CD4-positive, alpha-beta memory T cell (primary cell): ENCODE data around the gene TOMM7. TPM values are rescaled to one million over a fixed set of nuclear protein-coding genes. Genes with fewer than 3 reads are reported as not detected.

Source experiments
- CTCF ChIA-PET: fragments of 350-600 bp; sonication (Branson Sonifier 250); formaldehyde crosslinking; loops from one replicate; lab custom pipeline; 2021; ENCODE audit warnings: inconsistent platforms; ENCODE audit not compliant: partially characterized antibody; lab: Charles Lee
- POLR2A ChIA-PET: fragments of 350-600 bp; sonication (Branson Sonifier 250); formaldehyde crosslinking; loops from one replicate; lab custom pipeline; 2021; ENCODE audit not compliant: partially characterized antibody; lab: Charles Lee
- DNase-seq, 5 donors: peaks; one replicate each; pipeline versions ENCODE4 v3.0.0 to v3.0.0-alpha.2; 2020 to 2022; ENCODE audit warnings: mixed read lengths in 1 of 5
- H3K27ac ChIP-seq: one replicate; pipeline ENCODE4 v1.7.0; 2013; ENCODE audit warnings: low read depth, low read length
- H3K27me3 ChIP-seq: 2 replicates; pipeline ENCODE4 v1.7.0; 2013; ENCODE audit warnings: mild to moderate bottlenecking, low read length, moderate library complexity; ENCODE audit not compliant: insufficient read depth
- H3K36me3 ChIP-seq: 2 replicates; pipeline ENCODE4 v1.7.0; 2013; ENCODE audit warnings: mild to moderate bottlenecking, low read length, moderate library complexity; ENCODE audit not compliant: insufficient read depth
- H3K4me1 ChIP-seq: 2 replicates; pipeline ENCODE4 v1.7.0; 2013; ENCODE audit warnings: mild to moderate bottlenecking, low read length, moderate library complexity; ENCODE audit not compliant: insufficient read depth
- H3K4me3 ChIP-seq, 2 donors: one replicate each; pipeline ENCODE4 v1.7.0; 2013; ENCODE audit warnings: low read length in 2 of 2, mild to moderate bottlenecking in 1 of 2
- H3K9me3 ChIP-seq, 2 donors: one replicate each; pipeline ENCODE4 v1.7.0; 2013; ENCODE audit warnings: low read length in 2 of 2, control low read depth in 1 of 2; ENCODE audit not compliant: control insufficient read depth in 1 of 2
- H3K27ac Mint-ChIP-seq, 7 donors: one replicate each; pipeline ENCODE4 v1.8.0; 2020 to 2021; ENCODE audit warnings: mixed read lengths in 7 of 7, mild to moderate bottlenecking in 6 of 7, inconsistent platforms in 3 of 7, moderate library complexity in 3 of 7
- H3K27me3 Mint-ChIP-seq, 2 donors: one replicate each; pipeline ENCODE4 v1.8.0; 2020 to 2021; ENCODE audit warnings: mixed read lengths in 2 of 2
- H3K36me3 Mint-ChIP-seq, 2 donors: one replicate each; pipeline ENCODE4 v1.8.0; 2020 to 2021; ENCODE audit warnings: mixed read lengths in 2 of 2, inconsistent platforms in 1 of 2, mild to moderate bottlenecking in 1 of 2
- H3K4me1 Mint-ChIP-seq, 4 donors: one replicate each; pipeline ENCODE4 v1.8.0; 2020 to 2021; ENCODE audit warnings: mixed read lengths in 4 of 4, mild to moderate bottlenecking in 1 of 4
- H3K4me3 Mint-ChIP-seq, 8 donors: one replicate each; pipeline ENCODE4 v1.8.0; 2020 to 2021; ENCODE audit warnings: mixed read lengths in 8 of 8, mild to moderate bottlenecking in 7 of 8, moderate library complexity in 6 of 8, inconsistent platforms in 3 of 8
- H3K9me3 Mint-ChIP-seq, 8 donors: one replicate each; pipeline ENCODE4 v1.8.0; 2020 to 2021; ENCODE audit warnings: mixed read lengths in 8 of 8, mild to moderate bottlenecking in 5 of 8, inconsistent platforms in 3 of 8, moderate library complexity in 1 of 8
- intact Hi-C: fragments of 100-400 bp; cut with micrococcal nuclease; formaldehyde crosslinking; loops from one replicate; pipeline ENCODE4 v1.15.1; 2023
- polyA plus RNA-seq, 2 donors: library from polyadenylated mRNA; unstranded; fragments of 300-500 nt; fragmentation: Illumina TruSeq; gene quantifications; one replicate each; pipeline ENCODE4 v1.2.3, GENCODE V29; 2021
- total RNA-seq, 2 experiments: library from RNA; stranded (reverse); gene quantifications; one replicate each; pipeline ENCODE4 v1.2.3, GENCODE V29; 2021

TOMM7 gene
- total and polyA plus RNA-seq, 4 experiments from 2014 or later = 267 to 701 (median 595) TPM

- CTCF ChIA-PET = interaction anchor here (1.3 to 1.7 kb wide), 2 partner anchors 9 to 10 kb away, joined by 3 to 4 read pairs; no protein-coding TSS in a partner anchor
- DNase-seq = no peak
- no peaks in the 10 kb centered on the region for H3K27me3 Mint-ChIP-seq
- H3K9me3 ChIP-seq = no peaks in the 10 kb centered on the region
- H3K4me3 ChIP-seq = no peak overlapping the region
- POLR2A ChIA-PET = no interaction called here
- no peak overlapping the region for H3K4me3 Mint-ChIP-seq
- H3K4me1 Mint-ChIP-seq = peaks cover 0 to 7% (median 2%) of the 10 kb centered on the region in 4 donors
- H3K36me3 Mint-ChIP-seq = peaks cover 2 to 13% of the 10 kb centered on the region in 2 donors
- no peaks in the 10 kb centered on the region for H3K4me1 ChIP-seq
- no peak overlapping the region for H3K27ac ChIP-seq
- H3K36me3 ChIP-seq = no peaks in the 10 kb centered on the region
- H3K27ac Mint-ChIP-seq = no peak overlapping the region
- H3K27me3 ChIP-seq = no peaks in the 10 kb centered on the region
- intact Hi-C loops = no loop called here
- no peaks in the 10 kb centered on the region for H3K9me3 Mint-ChIP-seq
These were observed 42.4 kb upstream of the TOMM7 start for GRCh38 chr7:22864855-22865601.

GRCh38 chr7:22864301-22864700 lies 41.7 kb upstream of the TOMM7 start:
- Mint-ChIP-seq H3K9me3 (no peaks in the 10 kb centered on the region), H3K4me1 (peaks cover 0 to 7% (median 2%) of the 10 kb centered on the region in 4 donors), H3K4me3 (no peak overlapping the region), H3K27me3 (no peaks in the 10 kb centered on the region), H3K27ac (peak overlapping the region in 1 of 7 donors; percentile 47), H3K36me3 (peaks cover 2 to 12% of the 10 kb centered on the region in 2 donors)
- Histone ChIP-seq H3K36me3 (no peaks in the 10 kb centered on the region), H3K4me1 (no peaks in the 10 kb centered on the region), H3K9me3 (no peaks in the 10 kb centered on the region), H3K27me3 (no peaks in the 10 kb centered on the region), H3K27ac (no peak overlapping the region), H3K4me3 (no peak overlapping the region)
- intact Hi-C loops = no loop called here
- DNase-seq = no peak
- POLR2A ChIA-PET = no interaction called here
- CTCF ChIA-PET = interaction anchor here (1.3 to 1.7 kb wide), 2 partner anchors 9 kb away, joined by 3 to 4 read pairs; no protein-coding TSS in a partner anchor

- Histone ChIP-seq H3K36me3 (no peaks in the 10 kb centered on the region), H3K9me3 (no peaks in the 10 kb centered on the region), H3K4me3 (no peak overlapping the region), H3K27me3 (no peaks in the 10 kb centered on the region), H3K27ac (no peak overlapping the region), H3K4me1 (no peaks in the 10 kb centered on the region)
- POLR2A ChIA-PET = no interaction called here
- intact Hi-C loops = no loop called here
- DNase-seq = no peak
- peaks cover 0 to 11% (median 2%) of the 10 kb centered on the region in 4 donors for H3K4me1 Mint-ChIP-seq
- H3K36me3 Mint-ChIP-seq = peaks cover 9 to 12% of the 10 kb centered on the region in 2 donors
- no peaks in the 10 kb centered on the region for H3K9me3 Mint-ChIP-seq
- no peaks in the 10 kb centered on the region for H3K27me3 Mint-ChIP-seq
- no peak overlapping the region for H3K4me3 Mint-ChIP-seq
- H3K27ac Mint-ChIP-seq = peak overlapping the region in 1 of 7 donors; percentile 30
- CTCF ChIA-PET = no interaction called here
These were observed 40.7 kb upstream of the TOMM7 start for GRCh38 chr7:22863156-22863899.

GRCh38 chr7:22861576-22861975 lies 38.9 kb upstream of the TOMM7 start:
- Histone ChIP-seq H3K36me3 (no peaks in the 10 kb centered on the region), H3K4me3 (no peak overlapping the region), H3K4me1 (no peaks in the 10 kb centered on the region), H3K27ac (no peak overlapping the region), H3K27me3 (no peaks in the 10 kb centered on the region), H3K9me3 (no peaks in the 10 kb centered on the region)
- no peaks in the 10 kb centered on the region for H3K9me3 Mint-ChIP-seq
- no peak for DNase-seq
- H3K27me3 Mint-ChIP-seq = no peaks in the 10 kb centered on the region
- peaks cover 13 to 15% of the 10 kb centered on the region in 2 donors for H3K36me3 Mint-ChIP-seq
- peaks cover 0 to 11% (median 3%) of the 10 kb centered on the region in 4 donors for H3K4me1 Mint-ChIP-seq
- intact Hi-C loops = no loop called here
- ChIA-PET POLR2A (no interaction called here), CTCF (interaction anchor here (1.8 kb wide), 1 partner anchor 32 kb away, joined by 4 read pairs; no protein-coding TSS in a partner anchor)
- H3K4me3 Mint-ChIP-seq = no peak overlapping the region
- no peak overlapping the region for H3K27ac Mint-ChIP-seq

GRCh38 chr7:22860784-22861482 lies 38.3 kb upstream of the TOMM7 start:
- H3K9me3 ChIP-seq = no peaks in the 10 kb centered on the region
- no peak overlapping the region for H3K4me3 ChIP-seq
- Mint-ChIP-seq H3K4me1 (peaks cover 0 to 15% (median 6%) of the 10 kb centered on the region in 4 donors), H3K27me3 (no peaks in the 10 kb centered on the region), H3K27ac (no peak overlapping the region), H3K9me3 (no peaks in the 10 kb centered on the region), H3K4me3 (no peak overlapping the region), H3K36me3 (peaks cover 16 to 19% of the 10 kb centered on the region in 2 donors)
- intact Hi-C loops = loop anchor here (1.0 kb wide), 1 partner anchor 301 kb away; no protein-coding TSS in a partner anchor
- DNase-seq = peak in 4 of 5 donors; percentile 3 to 25 (median 10)
- H3K4me1 ChIP-seq = peaks cover 4% of the 10 kb centered on the region
- H3K27me3 ChIP-seq = no peaks in the 10 kb centered on the region
- H3K36me3 ChIP-seq = no peaks in the 10 kb centered on the region
- no peak overlapping the region for H3K27ac ChIP-seq
- ChIA-PET CTCF (interaction anchor here (0.8 to 1.8 kb wide), 12 partner anchors 8 to 301 kb away, joined by 3 to 8 read pairs (median 3); partner anchors contain the start of gene TOMM7), POLR2A (no interaction called here)

- CTCF ChIA-PET = interaction anchor here (0.7 to 1.8 kb wide), 13 partner anchors 9 to 300 kb away, joined by 3 to 8 read pairs (median 3); partner anchors contain the start of gene TOMM7
- no peaks in the 10 kb centered on the region for H3K27me3 ChIP-seq
- H3K4me1 Mint-ChIP-seq = peaks cover 1 to 18% (median 9%) of the 10 kb centered on the region in 4 donors
- no peak overlapping the region for H3K27ac ChIP-seq
- H3K9me3 Mint-ChIP-seq = no peaks in the 10 kb centered on the region
- peak overlapping the region in 1 of 7 donors; percentile 9 for H3K27ac Mint-ChIP-seq
- no peak overlapping the region for H3K4me3 Mint-ChIP-seq
- H3K4me1 ChIP-seq = peaks cover 8% of the 10 kb centered on the region
- intact Hi-C loops = loop anchor here (1.0 kb wide), 1 partner anchor 300 kb away; no protein-coding TSS in a partner anchor
- no peaks in the 10 kb centered on the region for H3K9me3 ChIP-seq
- POLR2A ChIA-PET = no interaction called here
- no peak overlapping the region for H3K4me3 ChIP-seq
- no peaks in the 10 kb centered on the region for H3K27me3 Mint-ChIP-seq
- no peaks in the 10 kb centered on the region for H3K36me3 ChIP-seq
- peaks cover 16 to 19% of the 10 kb centered on the region in 2 donors for H3K36me3 Mint-ChIP-seq
- no peak for DNase-seq
These were observed 37.7 kb upstream of the TOMM7 start for GRCh38 chr7:22860337-22860736.
